ENCODE results near the gene THAP11. TPM values are rescaled to one million over a fixed set of nuclear protein-coding genes. Genes with fewer than 3 reads are reported as not detected.

The THAP11 gene
- total and polyA plus RNA-seq, 2 of the 4 experiments (the other 2 are of a cell fraction), result 13.3 to 14.5 TPM

DNA sequence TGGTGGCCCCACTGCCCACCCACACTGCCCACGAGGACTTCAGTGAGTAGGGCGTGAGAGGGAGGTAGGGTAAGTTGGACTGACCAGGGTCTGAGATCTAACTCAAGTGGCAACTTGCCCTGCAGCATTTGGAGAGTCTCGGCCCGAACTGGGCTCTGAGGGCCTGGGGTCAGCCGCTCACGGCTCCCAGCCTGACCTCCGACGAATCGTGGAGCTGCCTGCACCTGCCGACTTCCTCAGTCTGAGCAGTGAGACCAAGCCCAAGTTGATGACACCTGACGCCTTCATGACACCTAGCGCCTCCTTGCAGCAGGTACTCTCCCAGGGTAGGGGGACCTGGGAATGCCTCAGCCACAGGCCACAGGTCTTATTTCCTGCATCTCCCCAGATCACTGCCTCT is 37.3 kb downstream of the THAP11 start:
- Histone ChIP-seq H3K9me3 (ENCODE audit: control insufficient read depth, insufficient read depth, low read length) (no peaks in the 10 kb centered on the region), H2BK5ac (ENCODE audit: low read depth, low read length, poor library complexity, severe bottlenecking) (no peak overlapping the region), H3K9ac (ENCODE audit: low read depth, low read length) (no peak overlapping the region), H3K23ac (ENCODE audit: low read depth, low read length) (no peak overlapping the region), H3K27ac (ENCODE audit: insufficient read depth, low read length) (no peak overlapping the region), H2BK20ac (ENCODE audit: low read depth, low read length) (no peak overlapping the region), H3K56ac (ENCODE audit: extremely low read depth, insufficient read depth, low read length) (no peak overlapping the region), H4K8ac (ENCODE audit: low read depth in 2 of 2, low read length in 2 of 2) (no peak overlapping the region), H4K5ac (ENCODE audit: low read depth, low read length) (no peak overlapping the region), H2AK5ac (ENCODE audit: low read depth, low read length) (no peak overlapping the region), H3K14ac (replicated peaks; ENCODE audit: low read depth, low read length) (no peak overlapping the region), H3K4me2 (ENCODE audit: low read depth, low read length) (no peak overlapping the region), H2BK15ac (ENCODE audit: low read depth, low read length) (no peak overlapping the region), H3K4me1 (ENCODE audit: control insufficient read depth, insufficient read depth, low read length) (peaks cover 3% of the 10 kb centered on the region), H3K18ac (ENCODE audit: low read depth, low read length) (no peak overlapping the region), H3K27me3 (ENCODE audit: control insufficient read depth, insufficient read depth, low read length) (no peaks in the 10 kb centered on the region), H4K91ac (ENCODE audit: insufficient read depth, low read depth, low read length) (no peak overlapping the region), H2AFZ (replicated peaks; ENCODE audit: low read length, poor library complexity) (no peak overlapping the region), H2AK9ac (replicated peaks; ENCODE audit: low read depth, low read length, poor library complexity) (no peak overlapping the region), H4K20me1 (ENCODE audit: insufficient read depth, low read length) (peaks cover 55% of the 10 kb centered on the region), H3K9me1 (ENCODE audit: insufficient read depth, low read length) (peaks cover 11% of the 10 kb centered on the region), H3K4ac (ENCODE audit: low read depth, low read length) (no peak overlapping the region), H3K36me3 (ENCODE audit: control insufficient read depth, insufficient read depth, low read length) (peaks cover 83% of the 10 kb centered on the region), H3K79me1 (ENCODE audit: low read depth in 1 of 2, low read length in 2 of 2) (peaks cover 19 to 37% of the 10 kb centered on the region in 2 experiments), H2BK120ac (ENCODE audit: low read depth, low read length) (no peak overlapping the region), H3K4me3 (ENCODE audit: insufficient read depth, low read depth, low read length) (no peak overlapping the region)
- dilution Hi-C loops (cut with HindIII; ENCODE audit: low sequenced_read_pairs, unreplicated experiment), result no loop called here
- ATAC-seq (ENCODE audit: low read depth) (no peak), DNase-seq (no peak)
- TF ChIP-seq MAZ (IDR thresholded peaks at IDR 0.05; ENCODE audit: borderline replicate concordance, low read depth, low read length), result no peak
- no peak for TF ChIP-seq RAD21 (IDR thresholded peaks at IDR 0.05; ENCODE audit: low read length)
- WGBS, 2 experiments (ENCODE audit: extremely low coverage in 2 of 2, insufficient read length in 1 of 2), result 88% methylated on average over 4 of the region's 12 CpGs; no CpG with 5 or more reads in 1 of the 2 experiments
- intact Hi-C loops (cut with micrococcal nuclease), result no loop called here
- in situ Hi-C loops (cut with MboI; ENCODE audit: low sequenced_read_pairs), result no loop called here
- POLR2A ChIA-PET (ENCODE audit: unreplicated experiment), result interaction anchor here (0.6 kb wide), 1 partner anchor 8 kb away, joined by 5 read pairs; no protein-coding TSS in a partner anchor
- BruUV-seq (replicated peaks), result no TSS peak
- CTCF ChIA-PET, result no interaction called here
